BLaER1 treated with 17β-estradiol and CSF1 and Interleukin-3, amounts not matched to agents 10 nM and 100 nM (cell line): ENCODE results near the gene TPRG1L.

Experiments
- H3K27ac ChIP-seq, 11 experiments: shearing (Covaris generic); formaldehyde crosslinking; 2 replicates each; pipeline ENCODE4 v1.8.1; 2022
- H3K27me3 ChIP-seq, 11 experiments: shearing (Covaris generic); formaldehyde crosslinking; 2 replicates each; pipeline ENCODE4 v1.8.1; 2022
- H3K36me3 ChIP-seq, 11 experiments: shearing (Covaris generic); formaldehyde crosslinking; 2 replicates each; pipeline ENCODE4 v1.8.1; 2022
- H3K4me1 ChIP-seq, 10 experiments: shearing (Covaris generic); formaldehyde crosslinking; 2 replicates each; pipeline ENCODE4 v1.8.1; 2022
- H3K4me2 ChIP-seq, 11 experiments: shearing (Covaris generic); formaldehyde crosslinking; 2 replicates each; pipeline ENCODE4 v1.8.1; 2022
- H3K4me3 ChIP-seq, 10 experiments: shearing (Covaris generic); formaldehyde crosslinking; 2 replicates each; pipeline ENCODE4 v1.8.1; 2022
- H3K9ac ChIP-seq, 11 experiments: shearing (Covaris generic); formaldehyde crosslinking; 2 replicates each; pipeline ENCODE4 v1.8.1; 2022
- H3K9me3 ChIP-seq, 11 experiments: shearing (Covaris generic); formaldehyde crosslinking; replicated peaks in 1 of 11; 2 replicates each; pipeline ENCODE4 v1.8.1; 2022
- H4K20me1 ChIP-seq, 11 experiments: shearing (Covaris generic); formaldehyde crosslinking; 2 replicates each; pipeline ENCODE4 v1.8.1; 2022
- Cebpa-rat ChIP-seq, 11 experiments: shearing (Covaris generic); IDR thresholded peaks; 2 replicates each; pipeline ENCODE4 v1.8.1; 2022

The TPRG1L gene

GRCh38 chr1:3677484-3677883 is 52.7 kb downstream of the TPRG1L start:
- Histone ChIP-seq H4K20me1 (no peaks in the 10 kb centered on the region), H3K4me3 (peak overlapping the region in 7 of 10 experiments; percentile 32 to 65 (median 51); a peak in 11 of 20 replicates), H3K27me3 (no peaks in the 10 kb centered on the region; a peak in 1 of 22 replicates), H3K4me1 (peaks cover 88 to 100% (median 99%) of the 10 kb centered on the region in 10 experiments), H3K27ac (peak overlapping the region; percentile 85 to 100 (median 99)), H3K4me2 (peak overlapping the region; percentile 84 to 97 (median 93)), H3K36me3 (no peaks in the 10 kb centered on the region), H3K9me3 (no peaks in the 10 kb centered on the region), H3K9ac (peak overlapping the region; percentile 78 to 98 (median 90))
- peak; percentile 54 to 99 (median 98); a peak in 21 of 22 replicates for TF ChIP-seq Cebpa-rat (IDR thresholded peaks at IDR 0.05)

- Histone ChIP-seq H3K4me2 (peak overlapping the region; percentile 84 to 97 (median 93)), H3K27ac (peak overlapping the region; percentile 85 to 100 (median 99)), H3K4me3 (peak overlapping the region in 7 of 10 experiments; percentile 20 to 54 (median 31); a peak in 12 of 20 replicates), H3K27me3 (no peaks in the 10 kb centered on the region; a peak in 1 of 22 replicates), H3K36me3 (no peaks in the 10 kb centered on the region), H3K4me1 (peaks cover 78 to 99% (median 97%) of the 10 kb centered on the region in 10 experiments), H4K20me1 (no peaks in the 10 kb centered on the region), H3K9me3 (no peaks in the 10 kb centered on the region), H3K9ac (peak overlapping the region; percentile 30 to 98 (median 90); a peak in 21 of 22 replicates)
- TF ChIP-seq Cebpa-rat (IDR thresholded peaks at IDR 0.05), result no peak
Measured at GRCh38 chr1:3678361-3679097, 53.7 kb downstream of the TPRG1L start.

GRCh38 chr1:3679098-3679555 is 54.3 kb downstream of the TPRG1L start:
- TF ChIP-seq Cebpa-rat (IDR thresholded peaks at IDR 0.05), result no peak
- Histone ChIP-seq H3K9me3 (no peaks in the 10 kb centered on the region), H3K4me3 (peak overlapping the region in 7 of 10 experiments; percentile 20 to 54 (median 31); a peak in 8 of 20 replicates), H3K36me3 (no peaks in the 10 kb centered on the region), H3K4me1 (peaks cover 76 to 99% (median 97%) of the 10 kb centered on the region in 10 experiments), H4K20me1 (no peaks in the 10 kb centered on the region), H3K27ac (peak overlapping the region in 10 of 11 experiments; percentile 94 to 100 (median 99); a peak in 21 of 22 replicates), H3K27me3 (no peaks in the 10 kb centered on the region; a peak in 1 of 22 replicates), H3K4me2 (peak overlapping the region; percentile 84 to 97 (median 93)), H3K9ac (peak overlapping the region; percentile 30 to 98 (median 90); a peak in 20 of 22 replicates)
